Measurements from ENCODE around the gene TCTN2. TPM values are rescaled to one million over a fixed set of nuclear protein-coding genes. Genes with fewer than 3 reads are reported as not detected.

Gene TCTN2
- total and polyA plus RNA-seq, 2 of the 4 experiments (the other 2 are of a cell fraction), result 8.4 to 13.6 TPM

DNA sequence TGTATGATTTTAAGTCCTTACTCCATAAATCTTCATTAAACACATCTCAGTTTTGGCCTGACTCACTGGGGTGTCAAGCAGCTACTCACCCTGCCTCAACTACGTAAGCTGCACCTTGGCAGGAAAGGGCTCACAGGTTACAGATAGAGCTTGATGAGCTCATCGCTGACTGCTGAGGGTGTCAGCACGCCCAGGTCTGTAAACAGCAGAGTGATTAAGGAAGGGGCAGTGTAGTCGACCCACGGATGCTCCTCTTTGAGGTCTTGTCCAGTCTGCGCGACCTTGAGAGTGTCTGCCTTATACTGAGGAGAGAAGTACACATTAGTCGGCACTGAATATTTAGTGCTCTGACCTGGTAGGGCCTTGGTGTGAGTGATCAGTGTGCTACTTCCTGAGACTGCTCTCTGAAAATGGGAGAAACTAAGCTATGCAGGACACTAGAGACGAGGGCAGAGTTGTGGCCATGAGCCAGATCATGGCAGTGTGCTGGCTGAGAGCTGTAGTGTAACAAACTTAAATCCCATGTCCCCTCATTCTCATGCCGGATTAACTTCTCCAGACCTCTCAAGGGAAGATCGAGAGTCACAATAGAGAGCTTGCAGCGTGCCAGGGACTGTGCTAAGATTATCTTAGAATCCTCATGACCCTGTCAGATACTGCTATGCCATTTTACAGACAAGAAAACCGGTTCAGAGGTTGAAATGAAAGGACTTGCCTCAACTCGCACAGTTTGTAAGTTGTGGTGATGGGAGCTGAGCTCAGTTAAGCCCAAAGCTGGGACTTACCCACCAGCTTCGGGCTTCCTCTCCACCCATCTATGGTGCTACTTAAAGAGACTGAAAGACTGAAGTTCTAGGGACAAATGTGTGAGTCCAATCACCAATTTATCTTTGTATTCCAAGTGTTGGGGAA lies 49.0 kb upstream of the TCTN2 start:
- no peak overlapping the region for H3K9ac ChIP-seq (ENCODE audit: low read depth, low read length)
- no peaks in the 10 kb centered on the region for H3K27me3 ChIP-seq (ENCODE audit: control insufficient read depth, insufficient read depth, low read length)
- intact Hi-C loops (cut with micrococcal nuclease), result no loop called here
- no peaks in the 10 kb centered on the region for H3K9me3 ChIP-seq (ENCODE audit: control insufficient read depth, insufficient read depth, low read length)
- no peak overlapping the region for H3K4me3 ChIP-seq (ENCODE audit: insufficient read depth, low read depth, low read length)
- no peak overlapping the region for H2AK9ac ChIP-seq (replicated peaks; ENCODE audit: low read depth, low read length, poor library complexity)
- peaks cover 6 to 8% of the 10 kb centered on the region in 2 experiments; a peak in 2 of 4 replicates for H3K79me1 ChIP-seq (ENCODE audit: low read depth in 1 of 2, low read length in 2 of 2)
- H4K5ac ChIP-seq (ENCODE audit: low read depth, low read length), result no peak overlapping the region
- dilution Hi-C loops (cut with HindIII; ENCODE audit: low sequenced_read_pairs, unreplicated experiment), result no loop called here
- ChIA-PET POLR2A (ENCODE audit: unreplicated experiment) (no interaction called here), CTCF (interaction anchor here (0.6 kb wide), 1 partner anchor 114 kb away, joined by 3 read pairs; no protein-coding TSS in a partner anchor)
- peaks cover 53% of the 10 kb centered on the region for H3K36me3 ChIP-seq (ENCODE audit: control insufficient read depth, insufficient read depth, low read length)
- in situ Hi-C loops (cut with MboI; ENCODE audit: low sequenced_read_pairs), result loop anchor here (25.0 kb wide), 1 partner anchor 310 kb away; no protein-coding TSS in a partner anchor
- no peak overlapping the region for H4K8ac ChIP-seq (ENCODE audit: low read depth in 2 of 2, low read length in 2 of 2)
- H4K91ac ChIP-seq (ENCODE audit: insufficient read depth, low read depth, low read length), result no peak overlapping the region
- H2BK15ac ChIP-seq (ENCODE audit: low read depth, low read length), result no peak overlapping the region
- no peak for DNase-seq
- H3K14ac ChIP-seq (replicated peaks; ENCODE audit: low read depth, low read length), result no peak overlapping the region
- H2AK5ac ChIP-seq (ENCODE audit: low read depth, low read length), result no peak overlapping the region
- no peak overlapping the region for H3K4ac ChIP-seq (ENCODE audit: low read depth, low read length)
- WGBS, 2 experiments (ENCODE audit: extremely low coverage in 2 of 2, insufficient read length in 1 of 2), result 86% methylated on average over 8 of the region's 15 CpGs; no CpG with 5 or more reads in 1 of the 2 experiments
- H2BK20ac ChIP-seq (ENCODE audit: low read depth, low read length), result no peak overlapping the region
- H3K56ac ChIP-seq (ENCODE audit: extremely low read depth, insufficient read depth, low read length), result no peak overlapping the region
- TF ChIP-seq, protein P1, sequence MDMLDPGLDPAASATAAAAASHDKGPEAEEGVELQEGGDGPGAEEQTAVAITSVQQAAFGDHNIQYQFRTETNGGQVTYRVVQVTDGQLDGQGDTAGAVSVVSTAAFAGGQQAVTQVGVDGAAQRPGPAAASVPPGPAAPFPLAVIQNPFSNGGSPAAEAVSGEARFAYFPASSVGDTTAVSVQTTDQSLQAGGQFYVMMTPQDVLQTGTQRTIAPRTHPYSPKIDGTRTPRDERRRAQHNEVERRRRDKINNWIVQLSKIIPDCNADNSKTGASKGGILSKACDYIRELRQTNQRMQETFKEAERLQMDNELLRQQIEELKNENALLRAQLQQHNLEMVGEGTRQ (IDR thresholded peaks at IDR 0.05; ENCODE audit: low read depth, low read length), result no peak
- H2BK5ac ChIP-seq (ENCODE audit: low read depth, low read length, poor library complexity, severe bottlenecking), result no peak overlapping the region
- no peak overlapping the region for H3K23ac ChIP-seq (ENCODE audit: low read depth, low read length)
- no peaks in the 10 kb centered on the region for H3K4me1 ChIP-seq (ENCODE audit: control insufficient read depth, insufficient read depth, low read length)
- H4K20me1 ChIP-seq (ENCODE audit: insufficient read depth, low read length), result no peaks in the 10 kb centered on the region
- H2BK120ac ChIP-seq (ENCODE audit: low read depth, low read length), result no peak overlapping the region
- no peak overlapping the region for H3K18ac ChIP-seq (ENCODE audit: low read depth, low read length)
- ATAC-seq (ENCODE audit: low read depth), result no peak; the same call in 1 of the 2 replicates
- no peaks in the 10 kb centered on the region for H3K9me1 ChIP-seq (ENCODE audit: insufficient read depth, low read length)
- no peak overlapping the region for H3K27ac ChIP-seq (ENCODE audit: insufficient read depth, low read length)
- BruUV-seq (replicated peaks), result no TSS peak
- no peak overlapping the region for H3K4me2 ChIP-seq (ENCODE audit: low read depth, low read length)
- H2AFZ ChIP-seq (replicated peaks; ENCODE audit: low read length, poor library complexity), result no peak overlapping the region

All from IMR-90 (cell line).